Immature natural killer cell (primary cell): ENCODE measurements around the gene ANKS6. TPM values are rescaled to one million over a fixed set of nuclear protein-coding genes. Genes with fewer than 3 reads are reported as not detected.

ENCODE experiments used
- DNase-seq, 3 donors: peaks; one replicate each; pipeline ENCODE4 v3.0.0; 2022; ENCODE audit warnings: mixed read lengths in 1 of 3
- H3K27ac Mint-ChIP-seq, 6 donors: one replicate each; pipeline ENCODE4 v1.8.0; 2020; ENCODE audit warnings: mixed read lengths in 6 of 6, mild to moderate bottlenecking in 5 of 6, inconsistent platforms in 4 of 6, moderate library complexity in 3 of 6
- H3K27me3 Mint-ChIP-seq, 3 donors: one replicate each; pipeline ENCODE4 v1.8.0; 2020 to 2021; ENCODE audit warnings: low read depth in 3 of 3, mild to moderate bottlenecking in 3 of 3, mixed read lengths in 3 of 3, moderate library complexity in 3 of 3, inconsistent platforms in 1 of 3
- H3K36me3 Mint-ChIP-seq, 3 donors: one replicate each; pipeline ENCODE4 v1.8.0; 2020; ENCODE audit warnings: mixed read lengths in 3 of 3, inconsistent platforms in 2 of 3, mild to moderate bottlenecking in 2 of 3
- H3K4me1 Mint-ChIP-seq, 2 donors: one replicate each; pipeline ENCODE4 v1.8.0; 2020; ENCODE audit warnings: inconsistent platforms in 2 of 2, mild to moderate bottlenecking in 2 of 2, mixed read lengths in 2 of 2, moderate library complexity in 1 of 2
- H3K4me3 Mint-ChIP-seq, 5 donors: one replicate each; pipeline ENCODE4 v1.8.0; 2020; ENCODE audit warnings: mild to moderate bottlenecking in 5 of 5, mixed read lengths in 5 of 5, inconsistent platforms in 3 of 5, moderate library complexity in 3 of 5
- H3K9me3 Mint-ChIP-seq, 6 donors: one replicate each; pipeline ENCODE4 v1.8.0; 2020; ENCODE audit warnings: mild to moderate bottlenecking in 6 of 6, mixed read lengths in 6 of 6, inconsistent platforms in 4 of 6, moderate library complexity in 3 of 6
- polyA plus RNA-seq, 3 donors: library from polyadenylated mRNA; unstranded; fragments of 300-500 nt; fragmentation: Illumina TruSeq; gene quantifications; one replicate each; pipeline ENCODE4 v1.2.3, GENCODE V29; 2021

The ANKS6 gene
- polyA plus RNA-seq, 3 donors from 2014 or later = 2.6 to 3.7 (median 3.2) TPM

DNA sequence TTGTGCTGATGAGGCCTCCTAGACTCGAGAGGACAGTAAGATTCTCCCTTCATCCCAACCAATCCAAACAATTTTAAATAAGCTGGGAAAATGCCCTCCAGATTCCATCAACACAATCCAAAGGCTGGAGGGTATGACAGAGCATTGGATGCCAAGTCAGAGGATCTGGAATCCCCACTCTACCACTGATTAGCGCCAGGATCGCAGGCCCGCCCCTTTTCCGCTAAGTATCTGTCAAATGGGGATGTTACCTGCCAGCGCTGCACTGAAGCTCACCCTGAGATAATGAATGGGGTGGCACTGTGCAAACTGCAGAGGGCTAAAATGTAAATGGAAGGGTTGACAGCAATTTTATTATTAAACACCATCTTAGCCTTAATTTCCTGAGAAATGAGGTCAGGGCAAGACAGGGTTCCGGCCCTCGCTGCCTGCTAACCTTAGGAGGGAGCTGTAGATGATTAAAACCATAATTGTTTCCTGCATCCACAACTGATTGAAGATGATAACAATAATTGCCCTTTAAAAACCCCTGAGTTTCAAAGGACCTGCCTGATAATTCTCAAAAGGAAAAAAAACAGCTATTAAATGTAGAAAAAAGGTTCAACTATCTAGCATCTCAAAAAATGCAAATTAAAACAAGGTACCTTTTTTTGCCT, 56.0 kb downstream of the ANKS6 start:
- Mint-ChIP-seq H3K9me3 (no peaks in the 10 kb centered on the region), H3K4me1 (no peaks in the 10 kb centered on the region), H3K36me3 (peaks cover 20 to 48% (median 44%) of the 10 kb centered on the region in 3 donors), H3K27me3 (peaks cover 0 to 1% (median 0%) of the 10 kb centered on the region in 3 donors), H3K4me3 (no peak overlapping the region), H3K27ac (no peak overlapping the region)
- no peak for DNase-seq

GRCh38 chr9:98738741-98739140, 57.6 kb downstream of the ANKS6 start:
- H3K36me3 Mint-ChIP-seq = peaks cover 16 to 46% (median 45%) of the 10 kb centered on the region in 3 donors
- no peak for DNase-seq
- no peaks in the 10 kb centered on the region for H3K9me3 Mint-ChIP-seq
- peaks cover 0 to 1% (median 0%) of the 10 kb centered on the region in 3 donors for H3K27me3 Mint-ChIP-seq
- no peak overlapping the region for H3K27ac Mint-ChIP-seq
- no peak overlapping the region for H3K4me3 Mint-ChIP-seq
- no peaks in the 10 kb centered on the region for H3K4me1 Mint-ChIP-seq

DNA sequence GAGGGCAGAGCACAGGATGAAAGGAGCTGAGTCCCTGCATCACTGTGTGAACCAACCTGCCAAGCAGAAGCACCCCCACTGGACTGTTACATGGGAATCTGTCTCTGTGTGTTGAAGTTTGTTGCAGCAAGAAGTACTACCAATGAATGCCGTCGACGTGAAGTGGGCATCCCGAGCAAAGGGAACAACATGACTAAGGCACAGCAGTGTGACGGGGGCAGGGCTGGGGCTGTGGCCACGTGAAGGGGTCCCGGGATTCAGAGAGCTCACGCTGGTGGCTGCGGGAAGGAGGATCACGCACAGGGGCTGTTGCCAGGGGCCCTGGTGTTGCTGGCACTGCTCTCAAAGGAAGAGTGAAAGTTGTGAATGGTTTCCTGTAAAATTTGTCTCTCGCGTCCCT, 60.1 kb downstream of the ANKS6 start:
- no peak overlapping the region for H3K27ac Mint-ChIP-seq
- no peaks in the 10 kb centered on the region for H3K27me3 Mint-ChIP-seq
- peaks cover 16 to 46% (median 45%) of the 10 kb centered on the region in 3 donors for H3K36me3 Mint-ChIP-seq
- no peaks in the 10 kb centered on the region for H3K9me3 Mint-ChIP-seq
- no peaks in the 10 kb centered on the region for H3K4me1 Mint-ChIP-seq
- no peak for DNase-seq
- H3K4me3 Mint-ChIP-seq = no peak overlapping the region

GRCh38 chr9:98732801-98733200, 63.6 kb downstream of the ANKS6 start:
- no peak for DNase-seq
- Mint-ChIP-seq H3K9me3 (no peaks in the 10 kb centered on the region), H3K27me3 (no peaks in the 10 kb centered on the region), H3K36me3 (peaks cover 8 to 32% (median 28%) of the 10 kb centered on the region in 3 donors), H3K27ac (no peak overlapping the region), H3K4me3 (no peak overlapping the region), H3K4me1 (no peaks in the 10 kb centered on the region)

DNA sequence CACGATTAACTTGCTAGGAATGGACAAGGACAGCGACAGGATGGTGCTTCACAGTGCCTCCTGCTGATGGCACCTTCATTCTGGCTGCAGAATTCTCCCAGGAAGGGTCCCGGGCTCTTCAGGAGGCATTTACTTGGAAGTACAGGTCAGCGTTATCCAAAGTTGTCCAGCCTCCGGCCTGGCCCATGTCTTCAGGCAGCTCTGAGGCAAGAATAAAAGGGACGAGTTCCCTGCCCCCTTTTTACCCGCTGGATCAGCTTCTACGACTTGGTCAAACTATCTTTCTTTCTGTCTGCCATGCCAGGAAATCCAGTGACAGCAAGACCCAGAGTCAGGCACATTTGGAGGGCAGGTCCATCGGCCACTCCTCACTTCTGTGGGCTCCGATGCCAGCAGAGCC, 64.3 kb downstream of the ANKS6 start:
- Mint-ChIP-seq H3K4me3 (no peak overlapping the region), H3K36me3 (peaks cover 8 to 26% (median 21%) of the 10 kb centered on the region in 3 donors), H3K27ac (peak overlapping the region in 1 of 6 donors; percentile 28), H3K4me1 (no peaks in the 10 kb centered on the region), H3K9me3 (no peaks in the 10 kb centered on the region), H3K27me3 (no peaks in the 10 kb centered on the region)
- no peak for DNase-seq

DNA sequence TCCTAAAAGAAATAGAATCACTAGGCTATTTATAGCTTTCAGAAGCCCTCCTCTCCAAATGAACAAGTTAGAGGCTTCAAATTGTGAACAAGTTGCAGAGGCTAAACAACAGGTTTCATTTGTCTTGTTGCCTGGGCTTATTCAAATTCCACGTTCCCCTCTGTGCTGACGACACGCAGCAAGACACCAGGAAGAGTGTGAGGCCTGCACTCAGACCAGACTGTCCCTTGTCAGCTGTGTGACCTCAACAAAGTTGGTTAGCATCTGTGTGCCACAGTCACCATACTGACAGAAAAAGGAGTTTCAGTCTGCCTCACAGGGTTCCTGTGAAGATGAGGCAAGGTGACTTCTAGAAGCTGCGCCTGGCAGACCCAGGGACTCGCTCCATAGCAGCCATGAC, 65.5 kb downstream of the ANKS6 start:
- H3K27me3 Mint-ChIP-seq = peaks cover 0 to 7% (median 0%) of the 10 kb centered on the region in 3 donors
- no peak for DNase-seq
- H3K36me3 Mint-ChIP-seq = peaks cover 4 to 15% (median 10%) of the 10 kb centered on the region in 3 donors
- no peak overlapping the region for H3K4me3 Mint-ChIP-seq
- H3K4me1 Mint-ChIP-seq = no peaks in the 10 kb centered on the region
- no peaks in the 10 kb centered on the region for H3K9me3 Mint-ChIP-seq
- no peak overlapping the region for H3K27ac Mint-ChIP-seq

GRCh38 chr9:98728500-98728899, 67.9 kb downstream of the ANKS6 start:
- DNase-seq = no peak
- Mint-ChIP-seq H3K4me1 (no peaks in the 10 kb centered on the region), H3K27me3 (peaks cover 0 to 7% (median 0%) of the 10 kb centered on the region in 3 donors), H3K9me3 (no peaks in the 10 kb centered on the region), H3K27ac (no peak overlapping the region), H3K4me3 (no peak overlapping the region), H3K36me3 (no peaks in the 10 kb centered on the region)

- H3K27ac Mint-ChIP-seq = no peak overlapping the region
These were observed 68.9 kb downstream of the ANKS6 start for GRCh38 chr9:98727428-98727827.

GRCh38 chr9:98726735-98727134, 69.6 kb downstream of the ANKS6 start:
- DNase-seq = no peak
- peaks cover 0 to 8% (median 2%) of the 10 kb centered on the region in 3 donors for H3K27me3 Mint-ChIP-seq
- H3K9me3 Mint-ChIP-seq = no peaks in the 10 kb centered on the region
- no peaks in the 10 kb centered on the region for H3K36me3 Mint-ChIP-seq
- H3K27ac Mint-ChIP-seq = no peak overlapping the region
- H3K4me1 Mint-ChIP-seq = no peaks in the 10 kb centered on the region
- no peak overlapping the region for H3K4me3 Mint-ChIP-seq

More at GRCh38 chr9:98727428-98727827, 68.9 kb downstream of the ANKS6 start:
- DNase-seq = no peak
- H3K36me3 Mint-ChIP-seq = no peaks in the 10 kb centered on the region
- H3K9me3 Mint-ChIP-seq = no peaks in the 10 kb centered on the region
- H3K4me3 Mint-ChIP-seq = no peak overlapping the region
- no peaks in the 10 kb centered on the region for H3K4me1 Mint-ChIP-seq
- H3K27me3 Mint-ChIP-seq = peaks cover 0 to 8% (median 0%) of the 10 kb centered on the region in 3 donors

DNA sequence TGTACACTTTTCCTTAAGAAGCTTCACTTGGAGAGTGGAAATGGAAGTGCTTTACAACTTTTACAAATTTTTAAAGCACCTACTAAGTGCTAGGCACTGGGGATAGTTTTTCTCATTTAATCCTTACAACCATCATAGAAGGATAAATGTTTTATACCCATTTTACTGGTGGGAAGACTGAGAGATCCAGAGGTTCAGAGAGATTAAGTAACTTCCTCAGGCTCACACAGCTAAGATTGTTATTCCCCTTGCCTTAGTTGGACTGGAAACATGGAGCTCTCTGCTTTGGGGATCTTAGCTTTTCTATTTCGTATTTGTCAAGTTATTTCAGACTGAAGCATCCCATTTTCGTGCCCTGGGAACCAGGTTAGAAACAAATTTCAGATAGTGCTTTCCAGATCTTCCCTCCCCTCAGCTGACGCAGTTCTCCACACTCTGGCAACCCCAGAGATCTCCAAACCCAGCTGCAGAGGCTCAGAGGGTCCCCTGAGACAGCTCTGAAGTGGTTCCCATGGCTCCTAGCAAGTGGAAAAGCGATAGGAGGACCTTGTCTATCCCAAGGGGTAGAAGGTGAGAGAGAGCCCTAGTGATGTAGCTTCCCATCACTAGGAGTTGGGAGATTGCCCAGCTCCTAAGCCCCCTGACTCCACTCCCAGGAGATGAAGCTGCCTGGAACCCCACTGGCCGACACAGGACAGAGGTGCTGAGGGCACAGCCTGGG, 71.4 kb downstream of the ANKS6 start:
- H3K9me3 Mint-ChIP-seq = no peaks in the 10 kb centered on the region
- no peaks in the 10 kb centered on the region for H3K4me1 Mint-ChIP-seq
- no peak overlapping the region for H3K4me3 Mint-ChIP-seq
- no peak overlapping the region for H3K27ac Mint-ChIP-seq
- no peak for DNase-seq
- H3K27me3 Mint-ChIP-seq = peaks cover 0 to 8% (median 4%) of the 10 kb centered on the region in 3 donors
- no peaks in the 10 kb centered on the region for H3K36me3 Mint-ChIP-seq

DNA sequence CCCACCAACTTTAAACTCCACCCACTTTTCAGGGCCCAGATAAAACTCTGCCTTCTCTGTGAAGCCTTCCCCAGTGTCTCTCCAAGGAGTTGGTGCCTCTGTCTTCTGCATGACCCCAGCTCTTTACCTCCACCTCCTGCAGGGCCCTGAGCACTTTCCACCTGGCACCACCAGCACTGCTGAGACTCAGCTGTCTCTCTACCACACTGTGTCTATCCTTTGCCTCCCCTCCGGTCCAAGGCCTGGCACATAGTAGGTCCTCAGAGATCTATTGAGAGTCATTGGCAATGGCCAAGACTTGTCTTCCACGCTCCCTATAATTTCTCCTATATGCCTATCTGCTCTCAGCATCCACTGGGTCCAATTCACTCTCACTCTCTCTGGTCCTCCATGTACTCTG, 74.7 kb downstream of the ANKS6 start:
- Mint-ChIP-seq H3K9me3 (no peaks in the 10 kb centered on the region), H3K27ac (no peak overlapping the region), H3K4me1 (no peaks in the 10 kb centered on the region), H3K27me3 (peaks cover 2 to 11% (median 4%) of the 10 kb centered on the region in 3 donors), H3K36me3 (no peaks in the 10 kb centered on the region), H3K4me3 (no peak overlapping the region)
- no peak for DNase-seq

DNA sequence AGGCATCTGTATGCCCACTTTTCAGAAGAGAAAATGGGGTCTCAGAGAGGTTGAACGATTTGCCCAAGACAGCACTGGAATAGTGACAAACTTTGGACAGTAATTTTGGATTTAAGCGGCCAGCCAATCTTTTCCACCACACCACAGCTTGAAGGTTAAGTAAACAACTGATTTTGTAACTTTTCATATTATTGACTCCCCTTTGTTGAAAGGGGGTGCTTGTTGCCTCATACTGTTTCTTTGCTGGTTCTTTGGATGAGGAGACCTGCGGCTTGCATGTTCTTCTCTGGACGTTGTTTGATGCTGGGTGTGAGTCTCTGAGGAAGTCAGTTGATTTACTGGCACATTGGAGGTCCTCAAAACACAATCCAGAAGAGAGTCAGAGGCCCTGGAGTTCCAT, 76.0 kb downstream of the ANKS6 start:
- Mint-ChIP-seq H3K4me1 (no peaks in the 10 kb centered on the region), H3K36me3 (no peaks in the 10 kb centered on the region), H3K4me3 (no peak overlapping the region), H3K27ac (no peak overlapping the region), H3K27me3 (peaks cover 2 to 14% (median 4%) of the 10 kb centered on the region in 3 donors), H3K9me3 (no peaks in the 10 kb centered on the region)
- no peak for DNase-seq

- Mint-ChIP-seq H3K4me3 (no peak overlapping the region), H3K4me1 (no peaks in the 10 kb centered on the region), H3K9me3 (no peaks in the 10 kb centered on the region), H3K36me3 (no peaks in the 10 kb centered on the region), H3K27ac (no peak overlapping the region), H3K27me3 (peaks cover 2 to 14% (median 4%) of the 10 kb centered on the region in 3 donors)
- no peak for DNase-seq
These were observed 77.3 kb downstream of the ANKS6 start for GRCh38 chr9:98719055-98719454.

DNA sequence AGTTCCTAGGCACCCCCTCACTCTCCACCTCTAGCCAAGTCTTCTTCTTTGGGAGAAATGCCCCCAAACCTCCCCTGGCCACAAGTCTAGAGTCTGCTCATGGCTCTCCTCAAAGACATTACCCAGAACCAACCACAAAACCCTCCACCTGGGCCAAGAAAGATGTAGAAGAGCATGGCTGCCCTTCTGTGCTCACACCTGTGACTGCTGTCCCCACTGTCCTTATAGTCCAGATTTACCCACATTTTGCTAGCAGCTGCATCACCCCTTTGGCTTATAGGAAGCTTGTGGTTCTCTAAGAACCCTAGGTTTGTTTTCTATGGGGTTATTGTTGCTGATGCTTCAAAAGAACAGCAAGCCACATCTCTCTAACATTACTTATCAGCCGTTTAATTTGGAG, 81.5 kb downstream of the ANKS6 start:
- peaks cover 10 to 24% (median 13%) of the 10 kb centered on the region in 3 donors for H3K27me3 Mint-ChIP-seq

More for the DNA sequence above, 81.5 kb downstream of the ANKS6 start:
- DNase-seq = no peak
- Mint-ChIP-seq H3K36me3 (no peaks in the 10 kb centered on the region), H3K4me1 (no peaks in the 10 kb centered on the region), H3K4me3 (no peak overlapping the region), H3K27ac (no peak overlapping the region), H3K9me3 (no peaks in the 10 kb centered on the region)
